ENCODE results near the gene ALDH3B2.

The ALDH3B2 gene

GRCh38 chr11:67616431-67617242 is 57.8 kb downstream of the ALDH3B2 start:
- H3K27ac ChIP-seq = no peak overlapping the region
- TF ChIP-seq CTCF (conservative IDR thresholded peaks at IDR 0.05) = no peak
- no peak for TF ChIP-seq ZFX (IDR thresholded peaks at IDR 0.05)

GRCh38 chr11:67615728-67616430 is 58.5 kb downstream of the ALDH3B2 start:
- H3K27ac ChIP-seq = no peak overlapping the region

GRCh38 chr11:67614730-67615714 is 59.4 kb downstream of the ALDH3B2 start:
- no peak overlapping the region for H3K27ac ChIP-seq

More at GRCh38 chr11:67615728-67616430, 58.5 kb downstream of the ALDH3B2 start:
- no peak for TF ChIP-seq ZFX (IDR thresholded peaks at IDR 0.05)
- peak; percentile 73 for TF ChIP-seq CTCF (conservative IDR thresholded peaks at IDR 0.05)

GRCh38 chr11:67613960-67614715 is 60.3 kb downstream of the ALDH3B2 start:
- TF ChIP-seq CTCF (conservative IDR thresholded peaks at IDR 0.05) = peak; percentile 85
- TF ChIP-seq ZFX (IDR thresholded peaks at IDR 0.05) = no peak
- H3K27ac ChIP-seq = no peak overlapping the region

More at GRCh38 chr11:67614730-67615714, 59.4 kb downstream of the ALDH3B2 start:
- TF ChIP-seq ZFX (IDR thresholded peaks at IDR 0.05) (no peak), CTCF (conservative IDR thresholded peaks at IDR 0.05) (peak; percentile 92)

- H3K27ac ChIP-seq = no peak overlapping the region
- TF ChIP-seq CTCF (conservative IDR thresholded peaks at IDR 0.05) (no peak), ZFX (IDR thresholded peaks at IDR 0.05) (no peak)
Measured at GRCh38 chr11:67613313-67613959, 61.0 kb downstream of the ALDH3B2 start.

GRCh38 chr11:67612751-67613150 is 61.7 kb downstream of the ALDH3B2 start:
- TF ChIP-seq ZFX (IDR thresholded peaks at IDR 0.05) (no peak), CTCF (conservative IDR thresholded peaks at IDR 0.05) (no peak)
- no peak overlapping the region for H3K27ac ChIP-seq

Data from C4-2B (cell line).